ENCODE data around the gene PGP.

PGP gene

GRCh38 chr16:2180461-2180860, 34.2 kb downstream of the PGP start:
- no peak for DNase-seq (ENCODE audit: low spot score)

GRCh38 chr16:2179576-2179975, 35.1 kb downstream of the PGP start:
- no peak for DNase-seq (ENCODE audit: low spot score)

DNA sequence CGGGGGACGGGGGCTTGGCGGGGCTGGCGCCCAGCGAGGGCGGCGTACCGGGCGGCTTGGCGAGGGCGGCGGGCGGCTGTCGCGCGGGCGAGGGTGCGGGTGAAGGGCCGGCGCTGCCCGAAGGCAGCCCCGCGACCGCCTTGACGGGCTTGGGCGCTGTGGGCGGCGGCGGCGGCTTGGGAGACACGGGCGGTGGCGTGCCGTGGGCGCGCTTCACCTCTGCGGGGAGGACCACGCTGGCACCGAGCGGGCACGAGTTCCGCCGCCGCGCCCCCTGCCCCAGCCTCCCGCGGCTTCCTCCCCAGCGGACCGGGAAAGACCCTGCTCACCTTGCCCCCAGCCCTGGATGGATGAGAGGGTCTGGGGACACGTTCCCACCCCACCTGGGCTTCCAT, 35.5 kb downstream of the PGP start:
- DNase-seq (ENCODE audit: low spot score) = no peak

- DNase-seq (ENCODE audit: low spot score) = no peak
Observed at GRCh38 chr16:2178321-2179106, 36.1 kb downstream of the PGP start.

DNA sequence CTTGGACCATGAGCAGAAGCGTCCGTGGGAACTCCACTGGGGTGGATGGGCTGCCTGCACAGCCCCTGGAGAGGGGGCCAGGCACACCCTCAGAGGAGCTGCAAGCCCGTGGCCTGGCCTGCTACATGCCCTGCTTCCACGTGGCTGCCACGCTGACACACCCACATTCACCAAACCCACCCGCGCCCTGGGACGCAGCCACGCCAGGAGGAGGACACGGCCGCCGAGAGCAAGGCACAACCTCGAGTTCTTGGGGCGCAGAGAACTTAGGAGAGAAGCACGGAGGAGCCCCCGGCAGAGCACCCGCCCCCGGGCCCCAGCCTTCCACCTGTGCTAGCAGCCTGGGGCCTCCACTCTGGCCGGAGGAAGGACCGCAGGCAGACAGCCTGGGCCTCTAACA, 37.1 kb downstream of the PGP start:
- no peak for DNase-seq (ENCODE audit: low spot score)

GRCh38 chr16:2177101-2177500, 37.5 kb downstream of the PGP start:
- no peak for DNase-seq (ENCODE audit: low spot score)

DNA sequence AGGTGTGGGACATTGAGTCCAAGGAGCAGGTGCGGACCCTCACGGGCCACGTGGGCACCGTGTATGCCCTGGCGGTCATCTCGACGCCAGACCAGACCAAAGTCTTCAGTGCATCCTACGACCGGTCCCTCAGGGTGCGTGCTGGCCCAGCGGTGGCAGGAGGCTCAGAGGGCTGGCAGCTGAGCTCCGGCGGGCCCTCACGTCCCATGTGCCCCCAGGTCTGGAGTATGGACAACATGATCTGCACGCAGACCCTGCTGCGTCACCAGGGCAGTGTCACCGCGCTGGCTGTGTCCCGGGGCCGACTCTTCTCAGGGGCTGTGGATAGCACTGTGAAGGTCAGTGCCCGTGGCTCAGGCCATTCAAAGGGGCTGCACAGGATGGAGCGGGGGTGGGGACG, 38.6 kb downstream of the PGP start:
- DNase-seq (ENCODE audit: low spot score) = no peak

DNA sequence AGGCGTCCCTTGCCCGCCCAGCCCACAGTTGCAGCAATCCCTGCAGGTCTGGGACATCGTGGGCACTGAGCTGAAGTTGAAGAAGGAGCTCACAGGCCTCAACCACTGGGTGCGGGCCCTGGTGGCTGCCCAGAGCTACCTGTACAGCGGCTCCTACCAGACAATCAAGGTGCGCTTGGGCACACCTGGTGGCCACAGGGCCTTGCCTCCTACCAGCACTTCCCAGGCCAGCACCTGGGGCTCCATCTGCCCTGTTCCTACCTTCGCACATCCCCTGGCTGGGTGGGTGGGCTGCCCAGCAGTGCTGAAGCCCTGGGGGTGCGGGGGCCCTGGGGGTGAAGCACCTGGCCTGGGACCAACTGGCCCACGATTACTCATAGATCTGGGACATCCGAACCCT, 39.2 kb downstream of the PGP start:
- DNase-seq (ENCODE audit: low spot score) = no peak

DNA sequence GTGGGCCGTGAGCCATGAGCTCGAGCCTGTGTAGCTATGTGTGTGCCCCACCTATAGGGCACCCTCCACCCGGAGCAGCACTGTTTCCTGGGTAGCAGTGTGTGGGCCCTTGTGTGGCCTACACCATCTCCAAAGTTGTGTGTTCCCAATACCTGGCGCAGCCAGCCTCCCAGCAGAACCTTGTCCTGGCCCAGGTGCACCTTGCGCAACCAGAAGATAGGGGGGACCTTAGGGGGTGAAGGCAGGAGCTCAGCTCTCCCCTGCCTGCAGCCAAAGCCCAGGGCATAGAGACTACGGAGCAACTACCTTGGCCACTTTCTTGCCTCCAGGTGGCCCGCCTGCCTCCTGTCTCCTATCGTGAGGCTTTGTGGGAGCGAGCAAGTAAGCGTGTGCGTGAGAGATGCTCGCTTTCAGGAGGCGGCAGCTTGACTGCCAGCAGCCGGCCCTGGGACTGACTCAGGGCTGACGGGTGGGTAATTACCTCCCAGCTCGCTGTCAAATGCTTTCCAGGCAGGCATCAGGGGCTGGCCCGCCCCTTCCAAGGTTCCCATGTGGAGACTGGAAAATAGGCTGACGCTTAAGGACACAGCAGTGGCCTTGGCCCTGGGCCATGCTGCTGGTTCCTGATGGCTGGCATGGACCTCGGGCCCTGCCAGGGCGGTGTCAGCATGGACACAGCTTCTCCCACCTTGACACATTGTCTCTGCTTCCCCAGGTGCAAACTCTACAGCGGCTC, 40.1 kb downstream of the PGP start:
- DNase-seq (ENCODE audit: low spot score) = no peak

GRCh38 chr16:2173916-2174315, 40.7 kb downstream of the PGP start:
- no peak for DNase-seq (ENCODE audit: low spot score)

DNA sequence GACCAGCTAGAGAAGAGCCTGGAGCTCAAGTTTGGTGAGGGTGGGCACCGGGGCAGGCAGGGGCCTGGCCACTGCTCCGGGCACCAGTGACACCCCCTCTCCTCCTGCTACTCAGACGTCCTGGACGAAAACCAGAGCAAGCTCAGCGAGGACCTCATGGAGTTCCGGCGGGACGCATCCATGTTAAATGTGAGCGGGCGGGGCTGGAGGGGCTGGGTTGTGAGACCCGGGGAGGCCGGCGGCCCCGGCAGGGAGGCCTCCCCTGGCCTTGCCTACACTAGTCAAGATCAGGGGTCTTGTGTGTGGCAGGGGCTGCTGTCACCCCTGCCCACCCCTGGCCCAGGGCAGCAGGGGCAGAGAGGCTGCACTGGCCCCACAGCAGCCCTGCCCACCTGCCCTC, 41.3 kb downstream of the PGP start:
- no peak for DNase-seq (ENCODE audit: low spot score)

GRCh38 chr16:2172688-2173335, 41.8 kb downstream of the PGP start:
- DNase-seq (ENCODE audit: low spot score) = no peak

DNA sequence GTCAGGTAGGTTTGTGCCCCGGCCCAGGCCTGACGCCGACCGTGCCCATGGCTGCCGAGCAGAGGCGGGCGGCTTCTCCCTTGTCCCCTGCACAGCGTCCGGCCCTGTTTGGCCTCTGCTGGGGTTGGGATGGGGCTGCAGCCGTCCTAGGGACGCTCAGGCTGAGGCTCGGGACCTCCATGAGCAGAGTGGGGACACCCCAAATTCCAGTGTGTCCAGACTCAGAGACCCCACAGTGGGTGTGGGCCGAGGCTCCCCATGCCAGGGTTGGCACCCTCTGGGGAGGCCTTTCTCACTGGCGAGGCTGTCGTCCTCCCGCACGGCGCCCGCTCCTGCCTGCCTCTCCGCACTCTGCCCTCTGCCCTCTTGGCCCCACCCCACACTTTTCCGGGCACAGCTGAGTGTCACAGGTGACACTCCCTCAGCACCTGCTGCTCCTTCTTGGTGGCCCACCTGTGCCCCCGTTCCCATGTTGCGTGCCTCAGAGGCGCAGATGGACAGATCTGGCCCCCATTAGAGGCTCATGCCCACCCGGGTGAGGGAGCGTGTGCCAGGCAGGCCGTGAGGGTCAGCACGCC, 43.0 kb downstream of the PGP start:
- DNase-seq (ENCODE audit: low spot score) = no peak

GRCh38 chr16:2170587-2171435, 43.8 kb downstream of the PGP start:
- DNase-seq (ENCODE audit: low spot score) = no peak

GRCh38 chr16:2170080-2170479, 44.6 kb downstream of the PGP start:
- DNase-seq (ENCODE audit: low spot score) = no peak

DNA sequence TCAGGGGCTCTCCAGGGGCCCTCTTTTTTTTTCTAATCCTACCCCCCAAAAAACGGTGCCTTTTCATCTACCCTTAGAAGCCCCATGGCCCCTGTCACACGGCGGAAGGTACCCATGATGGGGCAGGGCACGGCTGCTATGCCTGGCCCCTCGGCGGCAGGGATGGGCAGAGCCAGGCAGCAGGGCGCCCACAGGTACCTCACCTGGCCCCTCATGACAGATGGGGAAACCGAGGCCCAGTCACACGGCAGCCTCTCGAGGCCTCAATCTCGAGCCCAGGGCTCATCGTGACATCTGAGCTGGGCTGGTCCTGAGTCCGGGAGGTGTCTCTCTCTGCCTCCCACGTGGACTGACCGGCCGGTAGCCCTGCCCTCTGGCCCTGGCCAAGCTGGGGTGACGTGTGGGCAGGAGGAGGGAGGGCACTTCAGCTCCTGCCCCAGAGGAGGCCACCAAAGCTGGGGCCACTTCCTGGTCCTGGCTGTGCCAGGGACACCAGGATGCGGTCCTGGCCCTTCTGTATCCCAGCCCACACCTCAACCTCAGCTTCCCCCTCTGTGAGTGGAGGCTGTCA, 47.5 kb downstream of the PGP start:
- DNase-seq (ENCODE audit: low spot score) = no peak

DNA sequence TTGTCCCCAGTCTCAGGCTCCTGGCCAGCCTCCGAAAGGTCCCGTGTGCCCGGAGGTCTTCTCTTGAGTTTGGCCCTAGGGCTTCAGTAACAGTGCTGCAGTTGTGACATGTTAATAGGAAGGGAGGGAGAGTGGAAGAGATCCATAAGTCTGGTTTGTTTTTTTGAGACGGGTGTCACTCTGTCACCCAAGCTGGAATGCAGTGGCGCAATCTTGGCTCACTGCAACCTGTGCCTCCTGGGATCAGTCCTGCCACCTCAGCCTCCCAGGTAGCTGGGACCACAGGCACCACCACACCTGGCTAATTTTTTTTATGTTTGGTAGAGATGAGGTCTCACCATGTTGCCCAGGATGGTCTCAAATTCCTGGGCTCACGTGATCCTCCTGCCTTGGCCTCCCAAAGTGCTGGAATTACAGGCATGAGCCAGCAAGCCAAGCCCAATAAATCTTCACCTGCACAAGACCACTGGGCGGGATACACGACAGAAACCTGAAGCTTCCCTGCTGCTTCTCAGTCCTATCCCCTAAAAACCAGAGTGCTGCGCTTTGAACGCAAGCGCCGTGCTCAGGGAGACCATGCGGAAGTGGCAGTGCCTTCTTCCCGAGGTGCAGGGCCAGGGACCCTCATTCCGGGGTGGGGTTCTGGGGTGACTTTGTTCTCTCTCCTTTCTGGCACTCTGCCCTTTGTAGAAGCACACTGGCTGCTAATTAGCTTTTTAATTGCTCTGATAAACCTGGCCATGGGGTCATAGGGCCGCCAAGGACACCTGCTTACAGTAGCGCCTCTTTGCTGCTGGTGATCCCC, 48.2 kb downstream of the PGP start:
- DNase-seq (ENCODE audit: low spot score) = no peak

DNA sequence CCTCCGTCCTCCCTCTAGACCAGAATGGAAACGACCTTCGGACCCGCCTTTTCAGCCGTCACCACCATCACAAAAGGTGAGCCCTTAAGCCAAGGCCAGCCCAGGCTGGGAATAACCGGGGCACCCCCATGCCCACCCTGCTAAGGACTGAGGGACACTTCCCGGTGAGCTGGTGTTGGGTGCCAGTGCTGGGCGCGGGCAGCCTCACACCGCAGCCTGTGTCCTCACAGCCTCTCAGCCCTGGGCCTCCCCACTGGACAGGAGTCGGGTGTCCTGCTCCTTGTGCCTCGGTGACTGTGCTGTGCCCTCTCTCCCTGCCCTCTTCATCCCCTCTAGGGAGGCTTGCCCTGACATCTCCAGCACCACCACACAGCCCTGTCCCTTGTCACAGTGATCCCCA, 48.8 kb downstream of the PGP start:
- no peak for DNase-seq (ENCODE audit: low spot score)

DNA sequence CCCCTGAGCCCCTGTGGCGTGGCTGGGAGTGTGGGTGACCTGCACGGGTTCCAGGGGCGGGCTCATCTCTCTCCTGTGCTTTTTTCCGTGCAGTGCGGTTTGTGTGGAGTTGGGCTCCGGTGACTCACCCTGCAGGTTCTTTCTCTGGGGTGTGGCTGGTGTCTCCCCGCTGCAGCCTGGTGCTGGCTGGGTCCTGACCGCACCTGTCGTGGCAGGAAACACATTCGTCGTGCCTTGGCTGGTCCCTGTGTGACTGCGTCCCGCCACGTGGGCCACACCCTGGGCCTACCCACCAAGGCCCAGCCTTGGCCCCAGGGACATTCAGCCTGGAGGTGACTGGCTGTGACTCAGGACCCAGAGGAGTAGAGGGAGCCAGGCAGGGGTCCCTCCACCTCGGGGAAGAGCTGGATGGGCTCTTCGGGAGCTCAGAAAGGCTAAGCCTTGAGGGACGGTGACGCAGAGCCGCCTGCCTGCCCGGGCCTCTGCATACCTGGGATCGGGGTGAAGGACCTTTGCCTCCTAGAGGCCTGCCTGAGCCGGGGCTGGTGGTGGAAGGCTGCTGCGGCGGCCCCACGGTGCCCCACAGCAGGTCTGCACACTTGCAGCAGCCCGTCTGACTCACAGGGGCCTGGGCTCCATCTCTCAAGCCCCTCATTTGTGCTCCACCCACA, 51.3 kb downstream of the PGP start:
- no peak for DNase-seq (ENCODE audit: low spot score)

DNA sequence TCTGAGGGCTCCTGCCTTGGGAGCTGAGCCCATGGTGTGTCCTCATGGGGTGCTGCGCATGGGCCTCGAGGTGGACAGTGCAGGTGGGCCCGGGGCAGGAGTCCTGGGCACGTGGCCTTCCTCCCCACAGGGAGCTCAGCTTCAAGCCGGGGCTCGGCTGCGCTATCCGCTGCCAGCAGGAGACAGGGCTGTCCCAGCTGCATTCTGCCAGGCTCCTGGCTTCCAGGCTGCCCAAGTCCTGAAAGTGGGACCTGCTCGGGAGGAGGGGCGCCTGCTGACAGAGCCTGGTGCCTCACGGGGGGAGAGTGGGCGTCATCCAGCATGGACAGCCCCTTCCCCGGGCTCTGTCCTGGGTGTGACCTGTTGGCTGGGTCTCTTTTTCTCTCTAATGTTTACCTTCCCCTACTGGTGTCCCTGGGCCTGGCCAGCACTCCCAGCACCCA, 51.9 kb downstream of the PGP start:
- no peak for DNase-seq (ENCODE audit: low spot score)

Measured in CD4-positive, alpha-beta T cell treated with Interleukin-6 at 100 ng/mL for 8 hours (primary cell).